Cardiac fibroblast (primary cell): ENCODE data around the gene NECAB3.
A peak's percentile ranks its signal among the peaks of the same experiment; 100 is the strongest.

Experiments used
- DNase-seq, 2 donors: peaks; one replicate each; pipeline versions ENCODE4 v3.0.0 to v3.0.0-alpha.2; 2010; ENCODE audit warnings: low read depth in 2 of 2
- H3K4me3 ChIP-seq, 2 donors: replicated peaks in 1 of 2; 1 replicate in 1 of 2; 2 replicates in 1 of 2; pipeline ENCODE4 v1.5.1; 2011; ENCODE audit warnings: low read depth in 2 of 2, low read length in 2 of 2, mild to moderate bottlenecking in 2 of 2, moderate library complexity in 1 of 2
- CTCF ChIP-seq: IDR thresholded peaks from one replicate; pipeline ENCODE4 v1.5.1; 2011; ENCODE audit warnings: low read depth, mild to moderate bottlenecking, low read length, inconsistent platforms

NECAB3 gene

GRCh38 chr20:33684533-33685327, 10.5 kb upstream of the NECAB3 start:
- H3K4me3 ChIP-seq, result peak overlapping the region in 1 of 2 donors; percentile 41
- no peak for DNase-seq
- TF ChIP-seq CTCF, result no peak

- no peak for DNase-seq
- no peak overlapping the region for H3K4me3 ChIP-seq
- no peak for TF ChIP-seq CTCF
Measured at GRCh38 chr20:33681728-33682353, 7.6 kb upstream of the NECAB3 start.

- TF ChIP-seq CTCF, result no peak
- no peak overlapping the region for H3K4me3 ChIP-seq
- DNase-seq, result no peak
Measured at GRCh38 chr20:33681288-33681687, 7.1 kb upstream of the NECAB3 start.

- H3K4me3 ChIP-seq, result no peak overlapping the region
- no peak for TF ChIP-seq CTCF
- peak; percentile 60 to 67 for DNase-seq
Measured at GRCh38 chr20:33680686-33681085, 6.5 kb upstream of the NECAB3 start.

- no peak for TF ChIP-seq CTCF
- H3K4me3 ChIP-seq, result no peak overlapping the region
- no peak for DNase-seq
Measured at GRCh38 chr20:33679758-33680485, 5.7 kb upstream of the NECAB3 start.

GRCh38 chr20:33677991-33678702, 3.9 kb upstream of the NECAB3 start:
- no peak for TF ChIP-seq CTCF
- DNase-seq, result no peak
- H3K4me3 ChIP-seq, result no peak overlapping the region
